ENCODE measurements around the gene NAXD.

NAXD gene

GRCh38 chr13:110685305-110686020, 70.1 kb downstream of the NAXD start:
- no peak overlapping the region for H3K27ac ChIP-seq
- no peaks in the 10 kb centered on the region for H3K36me3 ChIP-seq (ENCODE audit: insufficient read depth)

DNA sequence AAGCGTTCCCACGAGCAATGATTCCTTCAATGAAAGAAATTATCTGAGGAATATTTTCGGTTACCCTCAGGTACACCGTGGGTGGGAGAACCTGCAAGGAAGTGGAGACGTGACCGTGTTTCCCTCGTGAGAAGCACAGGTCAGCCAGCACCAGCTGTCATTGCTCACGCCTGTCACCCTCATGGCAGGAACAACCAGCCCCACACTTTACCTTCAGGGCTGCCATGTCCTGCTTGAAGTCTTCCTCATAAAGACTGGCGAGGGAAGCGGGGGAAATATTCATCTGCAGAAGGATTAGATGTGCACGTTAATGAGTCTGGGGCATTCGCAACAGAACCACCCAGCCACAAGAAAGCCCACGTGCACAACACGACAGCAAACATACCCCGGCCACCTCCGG, 72.4 kb downstream of the NAXD start:
- Histone ChIP-seq H3K36me3 (ENCODE audit: insufficient read depth) (no peaks in the 10 kb centered on the region), H3K4me1 (ENCODE audit: low read depth, poor library complexity, severe bottlenecking) (no peaks in the 10 kb centered on the region)

More at GRCh38 chr13:110685305-110686020, 70.1 kb downstream of the NAXD start:
- no peak overlapping the region for H3K4me3 ChIP-seq (IDR thresholded peaks at IDR 0.05; ENCODE audit: insufficient read depth, low read depth, low read length)
- H4K20me1 ChIP-seq (ENCODE audit: insufficient read depth), result no peaks in the 10 kb centered on the region
- no peak overlapping the region for H3K4me2 ChIP-seq
- no peaks in the 10 kb centered on the region for H3K79me2 ChIP-seq (ENCODE audit: insufficient read depth, low read depth)
- no peaks in the 10 kb centered on the region for H3K27me3 ChIP-seq (ENCODE audit: insufficient read depth, low read depth)
- no peak overlapping the region for H2AFZ ChIP-seq (ENCODE audit: low read depth)
- no peak overlapping the region for H3K9ac ChIP-seq
- TF ChIP-seq, protein P1, sequence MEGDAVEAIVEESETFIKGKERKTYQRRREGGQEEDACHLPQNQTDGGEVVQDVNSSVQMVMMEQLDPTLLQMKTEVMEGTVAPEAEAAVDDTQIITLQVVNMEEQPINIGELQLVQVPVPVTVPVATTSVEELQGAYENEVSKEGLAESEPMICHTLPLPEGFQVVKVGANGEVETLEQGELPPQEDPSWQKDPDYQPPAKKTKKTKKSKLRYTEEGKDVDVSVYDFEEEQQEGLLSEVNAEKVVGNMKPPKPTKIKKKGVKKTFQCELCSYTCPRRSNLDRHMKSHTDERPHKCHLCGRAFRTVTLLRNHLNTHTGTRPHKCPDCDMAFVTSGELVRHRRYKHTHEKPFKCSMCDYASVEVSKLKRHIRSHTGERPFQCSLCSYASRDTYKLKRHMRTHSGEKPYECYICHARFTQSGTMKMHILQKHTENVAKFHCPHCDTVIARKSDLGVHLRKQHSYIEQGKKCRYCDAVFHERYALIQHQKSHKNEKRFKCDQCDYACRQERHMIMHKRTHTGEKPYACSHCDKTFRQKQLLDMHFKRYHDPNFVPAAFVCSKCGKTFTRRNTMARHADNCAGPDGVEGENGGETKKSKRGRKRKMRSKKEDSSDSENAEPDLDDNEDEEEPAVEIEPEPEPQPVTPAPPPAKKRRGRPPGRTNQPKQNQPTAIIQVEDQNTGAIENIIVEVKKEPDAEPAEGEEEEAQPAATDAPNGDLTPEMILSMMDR (conservative IDR thresholded peaks at IDR 0.05; ENCODE audit: low read depth, low read length), result no peak
- H3K4me1 ChIP-seq (ENCODE audit: low read depth, poor library complexity, severe bottlenecking), result no peaks in the 10 kb centered on the region

GRCh38 chr13:110689041-110689440, 73.7 kb downstream of the NAXD start:
- no peak overlapping the region for H3K27ac ChIP-seq
- TF ChIP-seq, protein P1 (conservative IDR thresholded peaks at IDR 0.05; ENCODE audit: low read depth, low read length), result no peak
- H3K36me3 ChIP-seq (ENCODE audit: insufficient read depth), result no peaks in the 10 kb centered on the region
- H4K20me1 ChIP-seq (ENCODE audit: insufficient read depth), result no peaks in the 10 kb centered on the region
- no peak overlapping the region for H3K4me3 ChIP-seq (IDR thresholded peaks at IDR 0.05; ENCODE audit: insufficient read depth, low read depth, low read length)
- no peak overlapping the region for H3K4me2 ChIP-seq
- H3K27me3 ChIP-seq (ENCODE audit: insufficient read depth, low read depth), result no peaks in the 10 kb centered on the region
- no peak overlapping the region for H3K9ac ChIP-seq
- H3K4me1 ChIP-seq (ENCODE audit: low read depth, poor library complexity, severe bottlenecking), result no peaks in the 10 kb centered on the region
- no peaks in the 10 kb centered on the region for H3K79me2 ChIP-seq (ENCODE audit: insufficient read depth, low read depth)
- no peak overlapping the region for H2AFZ ChIP-seq (ENCODE audit: low read depth)

More for the DNA sequence above, 72.4 kb downstream of the NAXD start:
- TF ChIP-seq, protein P1 (conservative IDR thresholded peaks at IDR 0.05; ENCODE audit: low read depth, low read length), result no peak
- no peak overlapping the region for H3K9ac ChIP-seq
- no peaks in the 10 kb centered on the region for H3K27me3 ChIP-seq (ENCODE audit: insufficient read depth, low read depth)
- H3K27ac ChIP-seq, result no peak overlapping the region
- H3K4me3 ChIP-seq (IDR thresholded peaks at IDR 0.05; ENCODE audit: insufficient read depth, low read depth, low read length), result no peak overlapping the region
- no peaks in the 10 kb centered on the region for H3K79me2 ChIP-seq (ENCODE audit: insufficient read depth, low read depth)
- no peak overlapping the region for H3K4me2 ChIP-seq
- H4K20me1 ChIP-seq (ENCODE audit: insufficient read depth), result no peaks in the 10 kb centered on the region
- no peak overlapping the region for H2AFZ ChIP-seq (ENCODE audit: low read depth)
